ENCODE measurements around the gene VWA5B1. TPM values are rescaled to one million over a fixed set of nuclear protein-coding genes. Genes with fewer than 3 reads are reported as not detected.

Gene VWA5B1
- total and polyA plus RNA-seq, 2 of the 4 experiments (the other 2 are of a cell fraction), result not detected

DNA sequence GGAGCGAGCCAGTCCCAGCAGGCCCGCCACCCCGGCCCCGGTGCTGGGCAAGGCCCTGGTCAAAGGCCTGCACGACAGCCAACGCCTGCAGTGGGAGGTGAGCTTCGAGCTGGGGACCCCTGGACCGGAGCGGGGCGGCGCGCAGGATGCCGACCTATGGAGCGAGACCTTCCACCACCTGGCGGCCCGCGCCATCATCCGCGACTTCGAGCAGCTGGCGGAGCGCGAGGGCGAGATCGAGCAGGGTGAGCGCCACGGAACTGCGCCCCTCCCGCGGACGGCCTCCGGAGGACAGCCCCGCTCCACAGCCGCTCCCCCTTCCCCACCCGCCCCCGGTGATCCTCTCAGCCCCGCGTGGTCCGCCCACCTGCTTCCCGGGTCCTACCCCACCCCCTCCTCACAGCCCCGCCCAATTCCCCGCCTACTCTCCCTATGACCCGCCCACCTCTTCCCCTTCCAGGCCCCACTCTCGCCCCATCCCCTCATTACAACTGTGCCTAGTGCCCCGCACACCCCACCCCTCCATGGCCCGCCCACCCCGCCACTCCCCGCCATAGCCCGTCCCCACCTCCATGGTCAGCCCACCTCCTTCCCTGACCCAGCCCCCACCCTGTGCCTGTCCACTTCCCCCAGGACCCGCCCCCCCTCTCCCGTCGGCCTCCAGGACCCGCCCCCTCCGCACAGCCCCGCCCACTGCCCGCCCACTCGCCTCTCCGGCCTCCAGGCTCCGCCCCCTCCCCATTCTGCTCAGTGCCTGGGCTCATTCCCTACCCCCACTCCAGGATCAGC lies 52.7 kb downstream of the VWA5B1 start (continued):
- TF ChIP-seq MAFK (IDR thresholded peaks at IDR 0.05; ENCODE audit: low read depth, low read length), result no peak
- no peak for TF ChIP-seq RFX5 (IDR thresholded peaks at IDR 0.05; ENCODE audit: low read depth, low read length)
- TF ChIP-seq, protein P1, sequence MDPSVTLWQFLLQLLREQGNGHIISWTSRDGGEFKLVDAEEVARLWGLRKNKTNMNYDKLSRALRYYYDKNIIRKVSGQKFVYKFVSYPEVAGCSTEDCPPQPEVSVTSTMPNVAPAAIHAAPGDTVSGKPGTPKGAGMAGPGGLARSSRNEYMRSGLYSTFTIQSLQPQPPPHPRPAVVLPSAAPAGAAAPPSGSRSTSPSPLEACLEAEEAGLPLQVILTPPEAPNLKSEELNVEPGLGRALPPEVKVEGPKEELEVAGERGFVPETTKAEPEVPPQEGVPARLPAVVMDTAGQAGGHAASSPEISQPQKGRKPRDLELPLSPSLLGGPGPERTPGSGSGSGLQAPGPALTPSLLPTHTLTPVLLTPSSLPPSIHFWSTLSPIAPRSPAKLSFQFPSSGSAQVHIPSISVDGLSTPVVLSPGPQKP (IDR thresholded peaks at IDR 0.05; ENCODE audit: borderline replicate concordance, low read depth, low read length), result no peak

DNA sequence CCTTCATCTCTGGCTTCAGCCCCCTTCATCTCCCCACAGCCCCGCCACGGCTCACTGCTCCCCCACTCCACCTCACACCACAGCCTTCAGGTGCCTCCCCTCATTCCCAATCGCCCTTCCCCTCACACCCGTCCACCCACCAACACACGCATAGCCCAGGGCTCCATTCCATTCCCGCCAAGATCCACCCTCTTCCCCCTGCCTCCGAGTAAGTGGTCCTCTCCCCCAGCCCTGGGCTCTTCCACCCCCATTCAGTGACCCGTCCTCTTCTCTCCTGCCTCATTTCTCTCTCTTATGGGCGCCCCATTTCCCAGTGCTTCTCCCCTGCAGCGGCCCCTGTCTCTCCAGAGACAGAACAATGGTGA lies 53.2 kb downstream of the VWA5B1 start:
- dilution Hi-C loops (cut with HindIII; ENCODE audit: low sequenced_read_pairs, unreplicated experiment) (no loop called here), in situ Hi-C loops (cut with MboI; ENCODE audit: low sequenced_read_pairs) (no loop called here), intact Hi-C loops (cut with micrococcal nuclease) (no loop called here)
- Histone ChIP-seq H2BK15ac (ENCODE audit: low read depth, low read length) (no peak overlapping the region), H2BK20ac (ENCODE audit: low read depth, low read length) (no peak overlapping the region), H2AFZ (replicated peaks; ENCODE audit: low read length, poor library complexity) (peak overlapping the region; percentile 6), H3K14ac (replicated peaks; ENCODE audit: low read depth, low read length) (no peak overlapping the region), H3K27ac (ENCODE audit: insufficient read depth, low read length) (no peak overlapping the region), H4K91ac (ENCODE audit: insufficient read depth, low read depth, low read length) (no peak overlapping the region), H2BK120ac (ENCODE audit: low read depth, low read length) (no peak overlapping the region), H3K4me2 (ENCODE audit: low read depth, low read length) (no peak overlapping the region), H3K36me3 (ENCODE audit: control insufficient read depth, insufficient read depth, low read length) (no peaks in the 10 kb centered on the region), H3K9me1 (ENCODE audit: insufficient read depth, low read length) (no peaks in the 10 kb centered on the region), H4K8ac (ENCODE audit: low read depth in 2 of 2, low read length in 2 of 2) (no peak overlapping the region), H3K9me3 (ENCODE audit: control insufficient read depth, insufficient read depth, low read length) (0 out of 2 replicates have a peak, but pooled peaks cover 2% of the 10 kb centered on the region), H3K9ac (ENCODE audit: low read depth, low read length) (no peak overlapping the region), H2AK9ac (replicated peaks; ENCODE audit: low read depth, low read length, poor library complexity) (no peak overlapping the region), H3K56ac (ENCODE audit: extremely low read depth, insufficient read depth, low read length) (no peak overlapping the region), H3K79me1 (ENCODE audit: low read depth in 1 of 2, low read length in 2 of 2) (no peaks in the 10 kb centered on the region), H4K5ac (ENCODE audit: low read depth, low read length) (no peak overlapping the region), H3K27me3 (ENCODE audit: control insufficient read depth, insufficient read depth, low read length) (peaks cover 32% of the 10 kb centered on the region), H4K20me1 (ENCODE audit: insufficient read depth, low read length) (no peaks in the 10 kb centered on the region), H3K4ac (ENCODE audit: low read depth, low read length) (no peak overlapping the region), H3K4me3 (ENCODE audit: insufficient read depth, low read depth, low read length) (no peak overlapping the region), H3K4me1 (ENCODE audit: control insufficient read depth, insufficient read depth, low read length) (no peaks in the 10 kb centered on the region), H3K23ac (ENCODE audit: low read depth, low read length) (no peak overlapping the region), H3K18ac (ENCODE audit: low read depth, low read length) (no peak overlapping the region), H2AK5ac (ENCODE audit: low read depth, low read length) (no peak overlapping the region), H2BK5ac (ENCODE audit: low read depth, low read length, poor library complexity, severe bottlenecking) (no peak overlapping the region)
- DNase-seq, result no peak
- 19% methylated on average over 8 of the region's 10 CpGs; no CpG with 5 or more reads in 1 of the 2 experiments for WGBS, 2 experiments (ENCODE audit: extremely low coverage in 2 of 2, insufficient read length in 1 of 2)
- ChIA-PET CTCF (no interaction called here), POLR2A (ENCODE audit: unreplicated experiment) (no interaction called here)
- no peak for ATAC-seq (ENCODE audit: low read depth)
- no TSS peak for BruUV-seq (replicated peaks)
- TF ChIP-seq RAD21 (IDR thresholded peaks at IDR 0.05; ENCODE audit: low read length) (no peak), MXI1 (IDR thresholded peaks at IDR 0.05; ENCODE audit: borderline replicate concordance, low read depth, low read length) (no peak), SMC3 (IDR thresholded peaks at IDR 0.05; ENCODE audit: low read depth, low read length) (no peak), CHD1 (IDR thresholded peaks at IDR 0.05; ENCODE audit: low read depth, low read length) (no peak), FOS (IDR thresholded peaks at IDR 0.05; ENCODE audit: low read depth, low read length) (no peak), POLR2A (IDR thresholded peaks at IDR 0.05; ENCODE audit: low read depth, low read length) (no peak), RFX5 (IDR thresholded peaks at IDR 0.05; ENCODE audit: low read depth, low read length) (no peak), USF2 (IDR thresholded peaks at IDR 0.05; ENCODE audit: low read depth, low read length) (no peak), RCOR1 (IDR thresholded peaks at IDR 0.05; ENCODE audit: insufficient replicate concordance, low read length) (no peak), MAFK (IDR thresholded peaks at IDR 0.05; ENCODE audit: low read depth, low read length) (no peak), MAZ (IDR thresholded peaks at IDR 0.05; ENCODE audit: borderline replicate concordance, low read depth, low read length) (no peak)
- TF ChIP-seq, protein P2, sequence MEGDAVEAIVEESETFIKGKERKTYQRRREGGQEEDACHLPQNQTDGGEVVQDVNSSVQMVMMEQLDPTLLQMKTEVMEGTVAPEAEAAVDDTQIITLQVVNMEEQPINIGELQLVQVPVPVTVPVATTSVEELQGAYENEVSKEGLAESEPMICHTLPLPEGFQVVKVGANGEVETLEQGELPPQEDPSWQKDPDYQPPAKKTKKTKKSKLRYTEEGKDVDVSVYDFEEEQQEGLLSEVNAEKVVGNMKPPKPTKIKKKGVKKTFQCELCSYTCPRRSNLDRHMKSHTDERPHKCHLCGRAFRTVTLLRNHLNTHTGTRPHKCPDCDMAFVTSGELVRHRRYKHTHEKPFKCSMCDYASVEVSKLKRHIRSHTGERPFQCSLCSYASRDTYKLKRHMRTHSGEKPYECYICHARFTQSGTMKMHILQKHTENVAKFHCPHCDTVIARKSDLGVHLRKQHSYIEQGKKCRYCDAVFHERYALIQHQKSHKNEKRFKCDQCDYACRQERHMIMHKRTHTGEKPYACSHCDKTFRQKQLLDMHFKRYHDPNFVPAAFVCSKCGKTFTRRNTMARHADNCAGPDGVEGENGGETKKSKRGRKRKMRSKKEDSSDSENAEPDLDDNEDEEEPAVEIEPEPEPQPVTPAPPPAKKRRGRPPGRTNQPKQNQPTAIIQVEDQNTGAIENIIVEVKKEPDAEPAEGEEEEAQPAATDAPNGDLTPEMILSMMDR (conservative IDR thresholded peaks at IDR 0.05; ENCODE audit: low read depth, low read length), result no peak

Data from IMR-90 (cell line).